Measurements from ENCODE around the gene GALNT3. TPM values are rescaled to one million over a fixed set of nuclear protein-coding genes. Genes with fewer than 3 reads are reported as not detected.

Gene GALNT3
- total and polyA plus RNA-seq, 2 of the 13 experiments (the other 11 are each of a cell fraction or from before 2014, with no cell fraction given), result 0.29 to 0.30 TPM

DNA sequence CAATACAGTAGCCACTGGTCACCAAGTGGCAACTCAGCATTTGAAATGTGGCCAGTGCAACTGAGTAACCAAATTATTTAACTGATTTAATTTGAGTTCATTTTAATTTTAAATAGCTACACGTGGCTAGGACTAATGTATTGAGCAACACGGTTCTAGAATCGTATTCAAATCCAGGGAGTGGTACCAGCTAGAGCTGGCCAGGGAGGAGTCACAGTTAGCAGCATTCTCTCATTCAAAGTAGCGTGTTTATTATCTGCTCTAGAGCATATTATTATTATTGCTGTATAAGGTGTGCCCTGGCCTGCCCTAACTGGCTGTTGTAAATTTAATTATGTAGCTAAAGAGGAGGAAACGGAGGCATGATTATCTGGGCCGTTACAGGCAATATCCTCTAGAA, 92.9 kb downstream of the GALNT3 start:
- ChIA-PET CTCF (ENCODE audit: low intra/inter-chr PET ratio, low total read pairs) (no interaction called here), POLR2A (no interaction called here)
- H3K36me3 ChIP-seq (replicated peaks in 1 of 2; ENCODE audit: control insufficient read depth in 1 of 2, insufficient read depth in 2 of 2, low read length in 2 of 2), result no peaks in the 10 kb centered on the region
- H3K27me3 ChIP-seq (ENCODE audit: control insufficient read depth in 1 of 2, insufficient read depth in 2 of 2, low read length in 2 of 2), result 0 out of 5 replicates have a peak, but pooled peaks cover 0 to 2% of the 10 kb centered on the region in 2 experiments
- BruUV-seq (replicated peaks), result no TSS peak
- H3K4me3 ChIP-seq (replicated peaks in 1 of 3; ENCODE audit: insufficient read depth in 1 of 3, low read depth in 2 of 3, low read length in 3 of 3), result no peak overlapping the region
- no peak overlapping the region for H3K9ac ChIP-seq (ENCODE audit: insufficient read depth, low read depth, low read length)
- H3K4me2 ChIP-seq (ENCODE audit: low read depth, low read length), result no peak overlapping the region
- intact Hi-C loops (cut with micrococcal nuclease; ENCODE audit: unreplicated experiment) (no loop called here), in situ Hi-C loops (cut with HindIII; ENCODE audit: extremely low pct_ligation_motif_present, low pct_unique_long_range_greater_than_20kb) (no loop called here)
- no peak overlapping the region for H2AFZ ChIP-seq (ENCODE audit: low read length)
- ATAC-seq (no peak), FAIRE-seq (no peak), DNase-seq (ENCODE audit: low spot score) (no peak)
- WGBS (ENCODE audit: low lambda C conversion rate), result 4% methylated on average over 6 of the region's 6 CpGs
- TF ChIP-seq ZNF598 (CRISPR knock-in tag; IDR thresholded peaks at IDR 0.05; ENCODE audit: borderline replicate concordance) (no peak), SP5 (CRISPR knock-in tag; IDR thresholded peaks at IDR 0.05; ENCODE audit: borderline replicate concordance, low read depth) (no peak), ZNF234 (CRISPR knock-in tag; conservative IDR thresholded peaks at IDR 0.05) (no peak), ZNF552 (CRISPR knock-in tag; IDR thresholded peaks at IDR 0.05; ENCODE audit: borderline replicate concordance) (no peak), CREM (IDR thresholded peaks at IDR 0.05) (no peak), CREM (CRISPR knock-in tag; IDR thresholded peaks at IDR 0.05) (no peak)
- TF ChIP-seq, protein P1, sequence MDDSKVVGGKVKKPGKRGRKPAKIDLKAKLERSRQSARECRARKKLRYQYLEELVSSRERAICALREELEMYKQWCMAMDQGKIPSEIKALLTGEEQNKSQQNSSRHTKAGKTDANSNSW (CRISPR knock-in tag; IDR thresholded peaks at IDR 0.05; ENCODE audit: borderline replicate concordance), result no peak
- TF ChIP-seq, protein P2, sequence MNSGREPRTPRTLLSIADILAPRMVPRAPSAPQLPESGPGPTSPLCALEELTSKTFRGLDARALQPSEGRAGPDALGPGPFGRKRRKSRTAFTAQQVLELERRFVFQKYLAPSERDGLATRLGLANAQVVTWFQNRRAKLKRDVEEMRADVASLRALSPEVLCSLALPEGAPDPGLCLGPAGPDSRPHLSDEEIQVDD (CRISPR knock-in tag; IDR thresholded peaks at IDR 0.05; ENCODE audit: borderline replicate concordance), result no peak
- H3K79me2 ChIP-seq (ENCODE audit: insufficient read depth, low read length), result no peaks in the 10 kb centered on the region
- no peaks in the 10 kb centered on the region for H3K4me1 ChIP-seq (ENCODE audit: insufficient read depth, low read length)
- H4K20me1 ChIP-seq (ENCODE audit: insufficient read depth, low read length), result no peaks in the 10 kb centered on the region
- H3K27ac ChIP-seq (ENCODE audit: extremely low read length, insufficient read depth, low read length), result no peak overlapping the region
- H3K9me3 ChIP-seq (ENCODE audit: low read length), result no peaks in the 10 kb centered on the region

DNA sequence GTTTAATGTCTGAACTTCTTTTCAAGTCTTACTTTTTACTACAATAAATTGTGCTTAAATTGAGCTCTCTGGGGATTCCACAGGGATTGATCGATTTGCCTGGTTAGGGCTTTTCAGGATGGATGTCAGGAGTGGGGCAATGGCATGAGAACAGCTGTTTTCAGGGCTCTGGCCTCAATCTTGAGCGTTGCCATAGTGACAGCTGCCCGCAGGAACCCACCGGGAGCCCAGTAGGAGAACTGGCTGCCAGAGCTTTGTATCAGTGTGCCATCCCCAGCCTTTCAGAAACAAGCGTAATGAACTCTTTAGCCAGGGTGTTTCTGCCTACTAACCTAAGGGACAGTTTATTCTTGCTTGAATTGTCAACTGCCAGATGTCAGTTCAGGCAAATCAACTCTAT, 93.5 kb downstream of the GALNT3 start:
- no peak overlapping the region for H3K4me2 ChIP-seq (ENCODE audit: low read depth, low read length)
- no peak overlapping the region for H2AFZ ChIP-seq (ENCODE audit: low read length)
- no peak overlapping the region for H3K9ac ChIP-seq (ENCODE audit: insufficient read depth, low read depth, low read length)
- H3K4me3 ChIP-seq (replicated peaks in 1 of 3; ENCODE audit: insufficient read depth in 1 of 3, low read depth in 2 of 3, low read length in 3 of 3), result no peak overlapping the region
- DNase-seq (ENCODE audit: low spot score), result no peak
- no peaks in the 10 kb centered on the region for H3K9me3 ChIP-seq (ENCODE audit: low read length)
- in situ Hi-C loops (cut with HindIII; ENCODE audit: extremely low pct_ligation_motif_present, low pct_unique_long_range_greater_than_20kb) (no loop called here), intact Hi-C loops (cut with micrococcal nuclease; ENCODE audit: unreplicated experiment) (no loop called here)
- no peaks in the 10 kb centered on the region for H3K36me3 ChIP-seq (replicated peaks in 1 of 2; ENCODE audit: control insufficient read depth in 1 of 2, insufficient read depth in 2 of 2, low read length in 2 of 2)
- no peak overlapping the region for H3K27ac ChIP-seq (ENCODE audit: extremely low read length, insufficient read depth, low read length)
- 0 out of 5 replicates have a peak, but pooled peaks cover 0 to 2% of the 10 kb centered on the region in 2 experiments for H3K27me3 ChIP-seq (ENCODE audit: control insufficient read depth in 1 of 2, insufficient read depth in 2 of 2, low read length in 2 of 2)
- no TSS peak for BruUV-seq (replicated peaks)
- FAIRE-seq, result no peak
- ChIA-PET CTCF (ENCODE audit: low intra/inter-chr PET ratio, low total read pairs) (no interaction called here), POLR2A (no interaction called here)
- H4K20me1 ChIP-seq (ENCODE audit: insufficient read depth, low read length), result no peaks in the 10 kb centered on the region
- no peaks in the 10 kb centered on the region for H3K4me1 ChIP-seq (ENCODE audit: insufficient read depth, low read length)
- ATAC-seq, result no peak
- 3% methylated on average over 5 of the region's 5 CpGs for WGBS (ENCODE audit: low lambda C conversion rate)
- H3K79me2 ChIP-seq (ENCODE audit: insufficient read depth, low read length), result no peaks in the 10 kb centered on the region
- TF ChIP-seq KDM1A (CRISPR knock-in tag; IDR thresholded peaks at IDR 0.05), result no peak
- TF ChIP-seq NRL (CRISPR knock-in tag; IDR thresholded peaks at IDR 0.05; ENCODE audit: borderline replicate concordance), result no peak
- TF ChIP-seq, protein P3, sequence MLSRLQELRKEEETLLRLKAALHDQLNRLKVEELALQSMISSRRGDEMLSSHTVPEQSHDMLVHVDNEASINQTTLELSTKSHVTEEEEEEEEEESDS (CRISPR knock-in tag; IDR thresholded peaks at IDR 0.05; ENCODE audit: borderline replicate concordance), result no peak
- TF ChIP-seq CSRNP1 (CRISPR knock-in tag; IDR thresholded peaks at IDR 0.05), result no peak
- no peak for TF ChIP-seq MEIS2 (CRISPR knock-in tag; IDR thresholded peaks at IDR 0.05)
- TF ChIP-seq SP4 (CRISPR knock-in tag; IDR thresholded peaks at IDR 0.05), result no peak
- no peak for TF ChIP-seq ZNF614 (CRISPR knock-in tag; IDR thresholded peaks at IDR 0.05; ENCODE audit: borderline replicate concordance)
- TF ChIP-seq EHMT2 (IDR thresholded peaks at IDR 0.05; ENCODE audit: borderline replicate concordance, low read depth, low read length), result no peak

All from HepG2 (cell line).